HFF-Myc (cell line): ENCODE results near the gene OASL.

ENCODE experiments used
- DNase-seq: peaks from one replicate; pipeline ENCODE4 v3.0.0-alpha.2; 2011; ENCODE audit warnings: low read depth; ENCODE audit errors: extremely low read depth
- H3K4me3 ChIP-seq: replicated peaks from 2 replicates; pipeline ENCODE4 v1.5.1; 2011; ENCODE audit warnings: low read depth, mild to moderate bottlenecking, control low read depth, low read length
- TF ChIP-seq, protein P1 (sequence below): IDR thresholded peaks from 2 replicates; pipeline ENCODE4 v1.5.1; 2012; ENCODE audit warnings: mild to moderate bottlenecking, low read depth, low read length, control low read depth; ENCODE audit errors: missing control alignments

OASL gene

DNA sequence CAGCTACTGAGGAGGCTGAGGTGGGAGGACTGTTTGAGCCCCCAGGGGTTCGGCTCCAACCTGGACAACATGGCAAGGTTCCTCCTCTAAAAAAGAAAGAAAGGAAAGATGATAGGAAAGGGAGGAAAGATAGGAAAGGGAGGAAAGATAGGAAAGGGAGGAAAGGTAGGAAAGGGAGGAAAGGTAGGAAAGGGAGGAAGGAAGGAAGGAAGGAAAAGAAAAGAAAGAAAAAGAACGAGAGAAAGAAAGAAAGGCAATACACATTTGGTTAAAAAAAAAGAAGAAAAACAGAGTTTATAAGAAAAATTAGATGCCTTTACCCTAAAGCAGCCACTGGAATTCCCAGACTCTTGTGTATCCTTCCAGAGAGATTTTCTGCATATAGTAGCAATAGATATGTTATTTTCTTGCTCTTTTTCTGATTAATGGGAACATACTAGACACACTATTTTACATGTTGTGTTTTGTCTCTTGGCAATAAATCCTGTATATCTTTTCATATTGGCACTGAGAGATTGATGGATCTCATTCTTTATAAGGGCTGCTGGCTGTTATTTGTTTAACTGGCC, 48.5 kb downstream of the OASL start:
- DNase-seq: no peak
- TF ChIP-seq, protein P1, sequence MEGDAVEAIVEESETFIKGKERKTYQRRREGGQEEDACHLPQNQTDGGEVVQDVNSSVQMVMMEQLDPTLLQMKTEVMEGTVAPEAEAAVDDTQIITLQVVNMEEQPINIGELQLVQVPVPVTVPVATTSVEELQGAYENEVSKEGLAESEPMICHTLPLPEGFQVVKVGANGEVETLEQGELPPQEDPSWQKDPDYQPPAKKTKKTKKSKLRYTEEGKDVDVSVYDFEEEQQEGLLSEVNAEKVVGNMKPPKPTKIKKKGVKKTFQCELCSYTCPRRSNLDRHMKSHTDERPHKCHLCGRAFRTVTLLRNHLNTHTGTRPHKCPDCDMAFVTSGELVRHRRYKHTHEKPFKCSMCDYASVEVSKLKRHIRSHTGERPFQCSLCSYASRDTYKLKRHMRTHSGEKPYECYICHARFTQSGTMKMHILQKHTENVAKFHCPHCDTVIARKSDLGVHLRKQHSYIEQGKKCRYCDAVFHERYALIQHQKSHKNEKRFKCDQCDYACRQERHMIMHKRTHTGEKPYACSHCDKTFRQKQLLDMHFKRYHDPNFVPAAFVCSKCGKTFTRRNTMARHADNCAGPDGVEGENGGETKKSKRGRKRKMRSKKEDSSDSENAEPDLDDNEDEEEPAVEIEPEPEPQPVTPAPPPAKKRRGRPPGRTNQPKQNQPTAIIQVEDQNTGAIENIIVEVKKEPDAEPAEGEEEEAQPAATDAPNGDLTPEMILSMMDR: no peak
- H3K4me3 ChIP-seq: no peak overlapping the region

DNA sequence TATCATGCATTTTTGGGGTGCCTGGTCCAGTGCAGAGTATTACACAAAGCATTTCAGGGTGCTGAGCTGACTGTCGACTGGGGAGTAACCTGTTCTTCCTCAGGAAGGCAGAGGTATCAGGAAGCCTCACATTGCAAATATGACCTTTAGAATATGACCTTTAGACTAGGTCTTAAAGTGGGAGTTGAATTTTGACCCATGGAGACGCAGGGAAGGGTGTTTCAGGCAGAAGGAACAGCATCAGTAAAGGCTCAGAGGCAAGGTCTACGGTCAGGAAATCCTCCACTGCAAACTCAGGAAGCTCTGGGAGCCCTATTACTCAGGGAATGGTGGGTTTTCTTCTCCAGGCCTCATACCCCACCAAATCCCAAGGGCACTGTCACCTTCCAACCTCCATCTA, 49.4 kb downstream of the OASL start:
- no peak for DNase-seq
- TF ChIP-seq, protein P1: no peak
- no peak overlapping the region for H3K4me3 ChIP-seq

DNA sequence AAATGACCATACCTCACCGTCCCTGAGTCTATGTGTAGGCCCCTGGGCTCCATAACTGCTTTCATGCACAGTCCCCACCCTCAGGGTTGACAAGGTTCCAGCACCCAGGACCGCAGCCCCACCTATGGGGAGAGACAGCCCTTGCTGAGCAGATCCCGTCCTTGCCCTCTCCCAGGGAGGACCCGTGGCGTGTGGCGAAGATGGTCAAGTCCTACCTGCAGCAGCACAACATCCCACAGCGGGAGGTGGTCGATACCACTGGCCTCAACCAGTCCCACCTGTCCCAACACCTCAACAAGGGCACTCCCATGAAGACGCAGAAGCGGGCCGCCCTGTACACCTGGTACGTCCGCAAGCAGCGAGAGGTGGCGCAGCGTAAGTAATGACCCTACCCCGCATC, 50.4 kb downstream of the OASL start:
- no peak overlapping the region for H3K4me3 ChIP-seq
- TF ChIP-seq, protein P1: no peak
- no peak for DNase-seq

DNA sequence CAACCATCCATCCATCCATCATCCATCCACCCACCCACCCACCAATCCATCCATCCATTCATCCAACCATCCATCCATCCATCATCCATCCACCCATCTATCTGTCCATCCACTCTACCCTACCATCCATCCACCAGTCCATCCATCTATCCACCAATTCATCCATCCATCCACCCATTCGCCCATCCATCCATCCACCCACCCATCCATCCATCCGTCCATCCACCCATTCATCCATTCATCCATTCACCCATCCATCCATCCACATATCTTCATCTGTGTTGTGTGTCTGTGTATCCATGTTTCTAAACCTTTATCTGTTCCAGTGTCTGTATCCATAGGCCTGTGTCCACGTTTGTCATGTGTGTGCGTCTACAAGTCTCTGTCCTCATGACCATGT, 50.8 kb downstream of the OASL start:
- TF ChIP-seq, protein P1: no peak
- no peak overlapping the region for H3K4me3 ChIP-seq
- no peak for DNase-seq

DNA sequence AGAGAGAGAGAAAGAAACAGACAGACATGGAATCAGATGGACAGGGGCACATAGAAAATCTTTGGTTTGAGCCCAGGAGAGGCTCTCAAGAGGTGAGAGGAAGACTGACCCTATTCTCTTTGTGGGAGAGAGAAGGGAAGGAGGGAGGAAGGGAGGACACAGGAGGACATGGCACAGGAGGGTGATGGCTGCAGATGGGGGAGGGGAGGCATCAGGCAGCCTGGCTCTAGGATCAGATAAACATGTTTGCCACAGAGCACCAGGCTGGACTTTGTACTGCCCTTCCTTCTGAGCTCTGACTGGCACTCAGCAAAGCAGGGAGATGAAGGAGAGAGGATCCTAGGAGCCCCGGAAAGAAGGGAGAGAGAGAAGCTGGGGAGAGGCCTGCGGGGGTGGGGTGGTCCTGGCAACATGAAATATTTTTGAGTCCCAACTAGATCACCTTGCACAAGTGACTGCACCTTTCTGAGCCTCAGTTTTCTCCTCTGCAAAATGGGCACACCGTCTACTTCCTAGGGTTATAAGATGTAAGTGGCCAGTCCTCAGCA, 54.6 kb downstream of the OASL start:
- TF ChIP-seq, protein P1: no peak
- H3K4me3 ChIP-seq: no peak overlapping the region
- no peak for DNase-seq

DNA sequence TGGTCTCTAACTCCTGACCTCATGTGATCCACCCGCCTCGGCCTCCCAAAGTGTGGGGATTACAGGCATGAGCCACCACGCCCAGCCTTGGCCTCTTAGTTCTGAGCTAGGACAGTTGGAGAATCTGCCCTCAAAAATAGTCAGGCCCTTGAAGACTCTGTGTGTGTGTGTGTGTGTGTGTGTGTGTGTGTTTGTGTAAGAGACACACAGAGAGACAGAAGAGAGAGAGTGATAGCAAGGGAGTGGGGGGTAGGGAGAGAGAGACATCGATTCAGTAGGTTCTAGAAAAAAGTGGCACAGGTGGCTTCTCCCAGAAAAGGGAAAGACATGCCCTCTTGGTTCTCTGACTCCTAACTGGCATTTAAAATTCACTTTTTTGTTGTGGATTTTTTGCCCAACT, 55.3 kb downstream of the OASL start:
- TF ChIP-seq, protein P1: no peak
- no peak for DNase-seq
- no peak overlapping the region for H3K4me3 ChIP-seq

DNA sequence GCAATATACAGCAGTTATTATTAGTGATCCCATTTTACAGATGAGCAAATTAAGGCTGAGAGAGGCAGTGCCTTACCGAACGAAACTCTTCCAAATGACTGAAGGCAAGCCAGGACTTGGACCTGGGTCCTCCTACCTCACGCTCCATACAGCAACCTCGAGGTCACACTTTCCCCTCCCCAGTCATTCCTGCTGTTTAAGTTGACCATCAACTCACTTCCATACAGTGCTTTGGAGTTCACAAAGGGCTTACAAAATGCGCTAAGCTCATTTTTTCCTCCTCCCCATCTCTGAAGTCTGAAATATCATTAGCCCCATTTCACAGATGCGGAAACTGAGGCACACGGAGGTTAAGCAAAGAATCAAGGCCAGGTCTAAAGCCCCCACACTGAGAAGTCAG, 56.4 kb downstream of the OASL start:
- no peak for DNase-seq
- TF ChIP-seq, protein P1: no peak
- no peak overlapping the region for H3K4me3 ChIP-seq
